ENCODE data around the gene ASMT. TPM values are rescaled to one million over a fixed set of nuclear protein-coding genes. Genes with fewer than 3 reads are reported as not detected.

Gene ASMT
- total RNA-seq, 1 experiment from 2014 or later, result not detected

DNA sequence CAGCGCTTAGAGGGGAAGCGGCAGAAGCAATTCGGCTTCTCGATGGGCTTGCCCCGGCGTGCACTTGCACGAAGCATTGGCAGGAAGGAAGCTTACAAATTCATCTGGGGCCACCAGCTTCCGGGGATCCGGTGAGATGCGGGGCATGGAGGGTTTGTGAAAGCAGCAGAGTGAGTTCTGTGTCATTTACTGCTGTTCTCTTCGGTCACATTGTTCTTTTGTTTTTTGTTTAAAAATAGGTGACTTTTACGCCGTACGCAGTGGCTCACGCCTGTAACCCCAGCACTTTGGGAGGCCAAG lies 47.0 kb downstream of the ASMT start:
- H3K27ac ChIP-seq (ENCODE audit: low read depth, low read length), result no peak overlapping the region
- no peak overlapping the region for H3K4me2 ChIP-seq (ENCODE audit: low read length)
- ChIA-PET CTCF (no interaction called here), RAD21 (ENCODE audit: low non-redundant PET in 1 of 2, low total read pairs in 2 of 2, uncharacterized antibody in 2 of 2, unreplicated experiment in 2 of 2) (no interaction called here), POLR2A (no interaction called here)
- BruUV-seq (replicated peaks), result no TSS peak
- TF ChIP-seq SRF (IDR thresholded peaks at IDR 0.05; ENCODE audit: low read depth), result no peak
- TF ChIP-seq YY1 (IDR thresholded peaks at IDR 0.05; ENCODE audit: extremely low read depth, insufficient replicate concordance, low read depth, low read length), result no peak
- TF ChIP-seq EGR1 (IDR thresholded peaks at IDR 0.05; ENCODE audit: low read depth), result no peak
- TF ChIP-seq, protein P1, sequence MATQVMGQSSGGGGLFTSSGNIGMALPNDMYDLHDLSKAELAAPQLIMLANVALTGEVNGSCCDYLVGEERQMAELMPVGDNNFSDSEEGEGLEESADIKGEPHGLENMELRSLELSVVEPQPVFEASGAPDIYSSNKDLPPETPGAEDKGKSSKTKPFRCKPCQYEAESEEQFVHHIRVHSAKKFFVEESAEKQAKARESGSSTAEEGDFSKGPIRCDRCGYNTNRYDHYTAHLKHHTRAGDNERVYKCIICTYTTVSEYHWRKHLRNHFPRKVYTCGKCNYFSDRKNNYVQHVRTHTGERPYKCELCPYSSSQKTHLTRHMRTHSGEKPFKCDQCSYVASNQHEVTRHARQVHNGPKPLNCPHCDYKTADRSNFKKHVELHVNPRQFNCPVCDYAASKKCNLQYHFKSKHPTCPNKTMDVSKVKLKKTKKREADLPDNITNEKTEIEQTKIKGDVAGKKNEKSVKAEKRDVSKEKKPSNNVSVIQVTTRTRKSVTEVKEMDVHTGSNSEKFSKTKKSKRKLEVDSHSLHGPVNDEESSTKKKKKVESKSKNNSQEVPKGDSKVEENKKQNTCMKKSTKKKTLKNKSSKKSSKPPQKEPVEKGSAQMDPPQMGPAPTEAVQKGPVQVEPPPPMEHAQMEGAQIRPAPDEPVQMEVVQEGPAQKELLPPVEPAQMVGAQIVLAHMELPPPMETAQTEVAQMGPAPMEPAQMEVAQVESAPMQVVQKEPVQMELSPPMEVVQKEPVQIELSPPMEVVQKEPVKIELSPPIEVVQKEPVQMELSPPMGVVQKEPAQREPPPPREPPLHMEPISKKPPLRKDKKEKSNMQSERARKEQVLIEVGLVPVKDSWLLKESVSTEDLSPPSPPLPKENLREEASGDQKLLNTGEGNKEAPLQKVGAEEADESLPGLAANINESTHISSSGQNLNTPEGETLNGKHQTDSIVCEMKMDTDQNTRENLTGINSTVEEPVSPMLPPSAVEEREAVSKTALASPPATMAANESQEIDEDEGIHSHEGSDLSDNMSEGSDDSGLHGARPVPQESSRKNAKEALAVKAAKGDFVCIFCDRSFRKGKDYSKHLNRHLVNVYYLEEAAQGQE (IDR thresholded peaks at IDR 0.05; ENCODE audit: low read depth), result no peak
- TF ChIP-seq CEBPB (IDR thresholded peaks at IDR 0.05; ENCODE audit: low read depth), result no peak
- no peak for TF ChIP-seq RAD21 (IDR thresholded peaks at IDR 0.05; ENCODE audit: low read depth)
- no peak for TF ChIP-seq CBX3 (IDR thresholded peaks at IDR 0.05; ENCODE audit: low read depth)
- TF ChIP-seq POLR2A (IDR thresholded peaks at IDR 0.05; ENCODE audit: borderline replicate concordance, extremely low read depth, insufficient read depth, insufficient read length), result no peak
- TF ChIP-seq FOSL1 (IDR thresholded peaks at IDR 0.05; ENCODE audit: low read depth), result no peak
- no peak for TF ChIP-seq ATF3 (IDR thresholded peaks at IDR 0.05)
- TF ChIP-seq, protein P2, sequence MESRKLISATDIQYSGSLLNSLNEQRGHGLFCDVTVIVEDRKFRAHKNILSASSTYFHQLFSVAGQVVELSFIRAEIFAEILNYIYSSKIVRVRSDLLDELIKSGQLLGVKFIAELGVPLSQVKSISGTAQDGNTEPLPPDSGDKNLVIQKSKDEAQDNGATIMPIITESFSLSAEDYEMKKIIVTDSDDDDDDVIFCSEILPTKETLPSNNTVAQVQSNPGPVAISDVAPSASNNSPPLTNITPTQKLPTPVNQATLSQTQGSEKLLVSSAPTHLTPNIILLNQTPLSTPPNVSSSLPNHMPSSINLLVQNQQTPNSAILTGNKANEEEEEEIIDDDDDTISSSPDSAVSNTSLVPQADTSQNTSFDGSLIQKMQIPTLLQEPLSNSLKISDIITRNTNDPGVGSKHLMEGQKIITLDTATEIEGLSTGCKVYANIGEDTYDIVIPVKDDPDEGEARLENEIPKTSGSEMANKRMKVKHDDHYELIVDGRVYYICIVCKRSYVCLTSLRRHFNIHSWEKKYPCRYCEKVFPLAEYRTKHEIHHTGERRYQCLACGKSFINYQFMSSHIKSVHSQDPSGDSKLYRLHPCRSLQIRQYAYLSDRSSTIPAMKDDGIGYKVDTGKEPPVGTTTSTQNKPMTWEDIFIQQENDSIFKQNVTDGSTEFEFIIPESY (IDR thresholded peaks at IDR 0.05; ENCODE audit: extremely low read depth, insufficient replicate concordance, low read length), result no peak
- no peak for TF ChIP-seq POLR2AphosphoS5 (IDR thresholded peaks at IDR 0.05; ENCODE audit: low read depth, low read length)
- no peaks in the 10 kb centered on the region for H3K4me1 ChIP-seq (ENCODE audit: control insufficient read depth in 1 of 2, insufficient read depth in 2 of 2, low read length in 2 of 2)
- H2AFZ ChIP-seq (ENCODE audit: low read depth, low read length, poor library complexity, severe bottlenecking), result no peak overlapping the region
- no peaks in the 10 kb centered on the region for H3K79me2 ChIP-seq (ENCODE audit: insufficient read depth, low read length)
- H3K9me3 ChIP-seq (ENCODE audit: control insufficient read depth in 1 of 2, insufficient read depth in 1 of 2, low read depth in 1 of 2, low read length in 2 of 2), result no peaks in the 10 kb centered on the region
- intact Hi-C loops (cut with micrococcal nuclease), result no loop called here
- H3K9me2 ChIP-seq (ENCODE audit: insufficient read depth), result no peaks in the 10 kb centered on the region
- H3K27me3 ChIP-seq (ENCODE audit: insufficient read depth, low read length), result no peaks in the 10 kb centered on the region
- no peaks in the 10 kb centered on the region for H4K20me1 ChIP-seq (ENCODE audit: insufficient read depth)
- DNase-seq (ENCODE audit: low read depth, low spot score) (no peak), ATAC-seq (no peak)
- no peak overlapping the region for H3K9ac ChIP-seq (ENCODE audit: low read length)
- no peak overlapping the region for H3K4me3 ChIP-seq (replicated peaks in 1 of 2; ENCODE audit: low read depth in 1 of 2, low read length in 2 of 2)
- H3K36me3 ChIP-seq (ENCODE audit: control insufficient read depth in 1 of 2, insufficient read depth in 2 of 2, low read length in 2 of 2), result no peaks in the 10 kb centered on the region
